Astrocyte (in vitro differentiated cells and primary cell): Measurements from ENCODE around the gene NDUFS2. TPM values are rescaled to one million over a fixed set of nuclear protein-coding genes. Genes with fewer than 3 reads are reported as not detected.
A peak's percentile ranks its signal among the peaks of the same experiment; 100 is the strongest.

Experiments
- DNase-seq: peaks from one replicate; pipeline ENCODE4 v3.0.0-alpha.2; 2010; ENCODE audit warnings: low read depth
- FAIRE-seq: peaks from 2 replicates; lab custom pipeline; 2011; peaks lifted over from hg19 to GRCh38; lab: Jason Lieb, UNC
- H2AFZ ChIP-seq: 2 replicates; pipeline ENCODE4 v1.6.0; 2012; ENCODE audit warnings: low read depth, low read length, inconsistent platforms
- H3K27ac ChIP-seq: 2 replicates; pipeline ENCODE4 v1.5.1; 2011; ENCODE audit warnings: low read depth, low read length, inconsistent platforms
- H3K27me3 ChIP-seq: 2 replicates; pipeline ENCODE4 v1.6.0; 2011; ENCODE audit warnings: low read length, inconsistent platforms; ENCODE audit not compliant: insufficient read depth
- H3K36me3 ChIP-seq: 2 replicates; pipeline ENCODE4 v1.5.1; 2011; ENCODE audit warnings: low read length, inconsistent platforms; ENCODE audit not compliant: insufficient read depth
- H3K4me1 ChIP-seq: 2 replicates; pipeline ENCODE4 v1.5.1; 2011; ENCODE audit warnings: low read length, inconsistent platforms; ENCODE audit not compliant: insufficient read depth
- H3K4me2 ChIP-seq: 2 replicates; pipeline ENCODE4 v1.6.0; 2012; ENCODE audit warnings: low read length, inconsistent platforms
- H3K4me3 ChIP-seq: 2 replicates; pipeline ENCODE4 v1.5.1; 2011; ENCODE audit warnings: low read depth, mild to moderate bottlenecking, low read length, inconsistent platforms; ENCODE audit not compliant: insufficient read depth
- H3K79me2 ChIP-seq: 2 replicates; pipeline ENCODE4 v1.6.0; 2012; ENCODE audit warnings: mild to moderate bottlenecking, low read length, inconsistent platforms; ENCODE audit not compliant: insufficient read depth
- H3K9ac ChIP-seq: 2 replicates; pipeline ENCODE4 v1.6.0; 2012; ENCODE audit warnings: mild to moderate bottlenecking, low read length, inconsistent platforms
- H3K9me3 ChIP-seq: 2 replicates; pipeline ENCODE4 v1.5.1; 2012; ENCODE audit warnings: low read depth, mild to moderate bottlenecking, low read length, inconsistent platforms; ENCODE audit not compliant: insufficient read depth
- H4K20me1 ChIP-seq: 2 replicates; pipeline ENCODE4 v1.6.0; 2012; ENCODE audit warnings: low read length, inconsistent platforms; ENCODE audit not compliant: insufficient read depth
- H3K27ac Mint-ChIP-seq: one replicate; pipeline ENCODE4 v1.8.0; 2021; ENCODE audit warnings: mild to moderate bottlenecking, mixed read lengths; ENCODE audit not compliant: unreplicated experiment
- H3K27me3 Mint-ChIP-seq: one replicate; pipeline ENCODE4 v1.8.0; 2021; ENCODE audit warnings: low read depth, mixed read lengths; ENCODE audit not compliant: unreplicated experiment
- H3K36me3 Mint-ChIP-seq: one replicate; pipeline ENCODE4 v1.8.0; 2021; ENCODE audit warnings: low read depth, mixed read lengths; ENCODE audit not compliant: unreplicated experiment
- H3K4me1 Mint-ChIP-seq: one replicate; pipeline ENCODE4 v1.8.0; 2021; ENCODE audit warnings: low read depth, mixed read lengths; ENCODE audit not compliant: unreplicated experiment
- H3K4me3 Mint-ChIP-seq: one replicate; pipeline ENCODE4 v1.8.0; 2021; ENCODE audit warnings: mild to moderate bottlenecking, moderate library complexity, mixed read lengths; ENCODE audit not compliant: unreplicated experiment
- H3K9me3 Mint-ChIP-seq: one replicate; pipeline ENCODE4 v1.8.0; 2021; ENCODE audit warnings: mild to moderate bottlenecking, mixed read lengths; ENCODE audit not compliant: unreplicated experiment
- CTCF ChIP-seq: IDR thresholded peaks from 2 replicates; pipeline ENCODE4 v1.5.1; 2011; ENCODE audit warnings: low read depth, mild to moderate bottlenecking, inconsistent platforms, low read length, moderate library complexity; ENCODE audit not compliant: insufficient read depth
- EZH2 ChIP-seq: IDR thresholded peaks from 2 replicates; pipeline ENCODE4 v1.6.1; 2012; ENCODE audit warnings: mild to moderate bottlenecking, low read length, inconsistent platforms; ENCODE audit not compliant: insufficient read depth
- total RNA-seq: library from RNA; stranded (reverse); gene quantifications from 2 replicates; pipeline ENCODE4 v1.2.1, GENCODE V29; 2021

Gene NDUFS2
- total RNA-seq, 1 donor from 2014 or later, result 59.9 TPM

- H3K27ac Mint-ChIP-seq, result peak overlapping the region; percentile 17
- Histone ChIP-seq H3K79me2 (peaks cover 8% of the 10 kb centered on the region), H3K9ac (no peak overlapping the region), H3K27ac (no peak overlapping the region), H3K4me2 (peak overlapping the region; percentile 55), H3K27me3 (no peaks in the 10 kb centered on the region), H3K9me3 (no peaks in the 10 kb centered on the region), H3K4me3 (no peak overlapping the region), H3K4me1 (peaks cover 11% of the 10 kb centered on the region), H3K36me3 (peaks cover 11% of the 10 kb centered on the region), H2AFZ (peak overlapping the region; percentile 78), H4K20me1 (no peaks in the 10 kb centered on the region)
- H3K36me3 Mint-ChIP-seq, result peaks cover 9% of the 10 kb centered on the region
- no peaks in the 10 kb centered on the region for H3K9me3 Mint-ChIP-seq
- no peak for TF ChIP-seq CTCF
- no peak for TF ChIP-seq EZH2
- peaks cover 15% of the 10 kb centered on the region for H3K4me1 Mint-ChIP-seq
- peak overlapping the region; percentile 11 for H3K4me3 Mint-ChIP-seq
- no peak for FAIRE-seq
- H3K27me3 Mint-ChIP-seq, result peaks cover 11% of the 10 kb centered on the region
- no peak for DNase-seq
Observed at GRCh38 chr1:161225178-161225533, 23.0 kb downstream of the NDUFS2 start.

- peak within 1 kb of the TSS; percentile 98 for H3K27ac Mint-ChIP-seq
- peak within 1 kb of the TSS; percentile 100 for H3K4me3 Mint-ChIP-seq
- Histone ChIP-seq H3K4me2 (peak within 1 kb of the TSS; percentile 95), H3K27ac (peak within 1 kb of the TSS; percentile 68), H3K36me3 (peaks cover 12% of the 10 kb centered on the region), H4K20me1 (no peaks in the 10 kb centered on the region), H3K4me1 (peaks cover 11% of the 10 kb centered on the region), H3K4me3 (peak within 1 kb of the TSS; percentile 91), H3K79me2 (peaks cover 8% of the 10 kb centered on the region), H3K9me3 (no peaks in the 10 kb centered on the region), H3K9ac (peak within 1 kb of the TSS; percentile 93), H2AFZ (peak within 1 kb of the TSS; percentile 91), H3K27me3 (no peaks in the 10 kb centered on the region)
- FAIRE-seq (no peak), DNase-seq (peak; percentile 99)
- H3K4me1 Mint-ChIP-seq, result peaks cover 15% of the 10 kb centered on the region
- no peaks in the 10 kb centered on the region for H3K9me3 Mint-ChIP-seq
- H3K27me3 Mint-ChIP-seq, result peaks cover 11% of the 10 kb centered on the region
- TF ChIP-seq CTCF, result peak; percentile 45
- no peak for TF ChIP-seq EZH2
- peaks cover 12% of the 10 kb centered on the region for H3K36me3 Mint-ChIP-seq
Observed at GRCh38 chr1:161225534-161226319, 23.6 kb downstream of the NDUFS2 start, which contains the start of gene TOMM40L. Gene TOMM40L (plus strand): TSS chr1:161226060. CDS start chr1:161226490, 430 bp downstream.

- Histone ChIP-seq H4K20me1 (no peaks in the 10 kb centered on the region), H2AFZ (peak overlapping the region; percentile 91), H3K4me1 (peaks cover 11% of the 10 kb centered on the region), H3K9me3 (no peaks in the 10 kb centered on the region), H3K9ac (peak overlapping the region; percentile 93), H3K27me3 (no peaks in the 10 kb centered on the region), H3K4me2 (peak overlapping the region; percentile 95), H3K79me2 (peaks cover 8% of the 10 kb centered on the region), H3K4me3 (peak overlapping the region; percentile 91), H3K27ac (peak overlapping the region; percentile 68), H3K36me3 (peaks cover 12% of the 10 kb centered on the region)
- FAIRE-seq (no peak), DNase-seq (no peak)
- Mint-ChIP-seq H3K4me3 (peak overlapping the region; percentile 100), H3K9me3 (no peaks in the 10 kb centered on the region), H3K27me3 (peaks cover 11% of the 10 kb centered on the region), H3K36me3 (peaks cover 14% of the 10 kb centered on the region), H3K27ac (peak overlapping the region; percentile 98), H3K4me1 (peaks cover 15% of the 10 kb centered on the region)
- no peak for TF ChIP-seq EZH2
- no peak for TF ChIP-seq CTCF
Observed at GRCh38 chr1:161226320-161226711, 24.1 kb downstream of the NDUFS2 start.
